ENCODE results near the gene MCF2L2. TPM values are rescaled to one million over a fixed set of nuclear protein-coding genes. Genes with fewer than 3 reads are reported as not detected.
"Not testable (repeated sequence)": the region's sequence is repeated elsewhere in the genome, so short reads cannot be mapped to it uniquely, and the experiment has no call there.

MCF2L2 gene
- total and polyA plus RNA-seq, 9 of the 15 experiments (the other 6 are each of a cell fraction or from before 2014, with no cell fraction given): 0.56 to 4.2 (median 3.0) TPM

GRCh38 chr3:183466575-183466974 is 38.2 kb upstream of the MCF2L2 start:
- Histone ChIP-seq H3K4me3 (no peak overlapping the region), H3K9ac (ENCODE audit: insufficient read depth in 1 of 2, low read depth in 2 of 2, low read length in 2 of 2) (no peak overlapping the region), H3K4me1 (replicated peaks in 1 of 2; ENCODE audit: control insufficient read depth in 2 of 2, insufficient read depth in 2 of 2, low read length in 2 of 2) (no peaks in the 10 kb centered on the region), H3K79me2 (ENCODE audit: control insufficient read depth, insufficient read depth, low read length) (no peaks in the 10 kb centered on the region), H3K27ac (ENCODE audit: extremely low read depth, low read depth, low read length) (no peak overlapping the region), H3K9me1 (ENCODE audit: control insufficient read depth, insufficient read depth, low read length) (no peaks in the 10 kb centered on the region), H4K20me1 (replicated peaks; ENCODE audit: control insufficient read depth, insufficient read depth, low read length) (no peaks in the 10 kb centered on the region), H3K4me2 (ENCODE audit: insufficient read depth, low read length) (no peak overlapping the region), H2AFZ (ENCODE audit: low read depth, low read length) (no peak overlapping the region), H3K9me3 (replicated peaks; ENCODE audit: control insufficient read depth, insufficient read depth, low read depth, low read length) (no peaks in the 10 kb centered on the region), H3K36me3 (ENCODE audit: control insufficient read depth, insufficient read depth, low read length) (no peaks in the 10 kb centered on the region), H3K27me3 (ENCODE audit: control insufficient read depth in 2 of 2, insufficient read depth in 2 of 2, low read length in 2 of 2) (no peaks in the 10 kb centered on the region)
- TF ChIP-seq RBFOX2 (IDR thresholded peaks at IDR 0.05; ENCODE audit: low read depth, low read length) (no peak), TRIM25 (IDR thresholded peaks at IDR 0.05; ENCODE audit: borderline replicate concordance) (no peak), POLR2G (IDR thresholded peaks at IDR 0.05; ENCODE audit: low read depth, low read length) (no peak), GMEB1 (CRISPR knock-in tag; IDR thresholded peaks at IDR 0.05) (no peak), HDAC1 (IDR thresholded peaks at IDR 0.05) (no peak), E2F5 (CRISPR knock-in tag; IDR thresholded peaks at IDR 0.05) (no peak), DACH1 (IDR thresholded peaks at IDR 0.05; ENCODE audit: partially characterized antibody) (peak; percentile 45), IRF2 (CRISPR knock-in tag; IDR thresholded peaks at IDR 0.05) (no peak)
- in situ Hi-C loops (cut with MboI): loop anchor here (5.0 kb wide), 1 partner anchor 301 kb away; no protein-coding TSS in a partner anchor
- intact Hi-C loops (cut with micrococcal nuclease): loop anchor here (5.0 kb wide), 1 partner anchor 79 kb away; no protein-coding TSS in a partner anchor
- POLR2A ChIA-PET: interaction anchor here (0.7 kb wide), 1 partner anchor 17 kb away, joined by 3 read pairs; no protein-coding TSS in a partner anchor
- FAIRE-seq: no peak
- no peak for DNase-seq (ENCODE audit: extremely low read depth in 1 of 4, low spot score in 3 of 4)
- CTCF ChIA-PET (ENCODE audit: low intra/inter-chr PET ratio): no interaction called here
- WGBS (ENCODE audit: insufficient coverage, low coverage, missing lambda C conversion rate): 43% methylated on average over 3 of the region's 3 CpGs
- no peak for ATAC-seq
- BruUV-seq (replicated peaks): no TSS peak

DNA sequence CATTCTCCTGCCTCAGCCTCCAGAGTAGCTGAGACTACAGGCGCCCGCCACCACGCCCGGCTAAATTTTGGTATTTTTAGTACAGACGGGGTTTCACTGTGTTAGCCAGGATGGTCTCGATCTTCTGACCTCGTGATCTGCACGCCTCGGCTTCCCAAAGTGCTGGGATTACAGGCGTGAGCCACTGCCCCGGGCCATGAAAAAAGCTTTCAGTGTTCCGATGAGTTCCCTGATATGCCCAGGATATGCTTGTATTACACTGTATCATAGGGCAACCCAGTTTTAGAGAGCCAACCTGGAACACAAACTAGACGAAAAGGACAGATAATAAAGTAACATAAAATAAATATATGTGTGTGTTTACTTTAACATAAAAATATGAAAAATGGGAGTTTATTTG is 37.3 kb upstream of the MCF2L2 start:
- H2AFZ ChIP-seq (ENCODE audit: low read depth, low read length); CTCF ChIA-PET (ENCODE audit: low intra/inter-chr PET ratio); DNase-seq (ENCODE audit: extremely low read depth in 1 of 4, low spot score in 3 of 4); H3K4me3 ChIP-seq; H3K9me3 ChIP-seq (replicated peaks; ENCODE audit: control insufficient read depth, insufficient read depth, low read depth, low read length); FAIRE-seq; H3K27me3 ChIP-seq (ENCODE audit: control insufficient read depth in 2 of 2, insufficient read depth in 2 of 2, low read length in 2 of 2); ATAC-seq; H4K20me1 ChIP-seq (replicated peaks; ENCODE audit: control insufficient read depth, insufficient read depth, low read length); H3K36me3 ChIP-seq (ENCODE audit: control insufficient read depth, insufficient read depth, low read length); H3K4me2 ChIP-seq (ENCODE audit: insufficient read depth, low read length); H3K79me2 ChIP-seq (ENCODE audit: control insufficient read depth, insufficient read depth, low read length); H3K9me1 ChIP-seq (ENCODE audit: control insufficient read depth, insufficient read depth, low read length); H3K27ac ChIP-seq (ENCODE audit: extremely low read depth, low read depth, low read length); H3K4me1 ChIP-seq (replicated peaks in 1 of 2; ENCODE audit: control insufficient read depth in 2 of 2, insufficient read depth in 2 of 2, low read length in 2 of 2); H3K9ac ChIP-seq (ENCODE audit: insufficient read depth in 1 of 2, low read depth in 2 of 2, low read length in 2 of 2); BruUV-seq (replicated peaks); POLR2A ChIA-PET: not testable (repeated sequence)
- WGBS (ENCODE audit: insufficient coverage, low coverage, missing lambda C conversion rate): 54% methylated on average over 10 of the region's 13 CpGs
- intact Hi-C loops (cut with micrococcal nuclease): loop anchor here (5.0 kb wide), 1 partner anchor 78 kb away; no protein-coding TSS in a partner anchor
- in situ Hi-C loops (cut with MboI): loop anchor here (5.0 kb wide), 1 partner anchor 302 kb away; no protein-coding TSS in a partner anchor
